ENCODE measurements around the gene PPCS.
A peak's percentile ranks its signal among the peaks of the same experiment; 100 is the strongest.

Gene PPCS

GRCh38 chr1:42456010-42456753, at the start of gene PPCS, which contains the start of gene ZMYND12:
PPCS (plus strand) TSS chr1:42456543; CDS start chr1:42456566, 23 bp downstream.
ZMYND12 (minus strand) TSS chr1:42456022; CDS start chr1:42455997, 25 bp downstream.
- peak; percentile 85 for DNase-seq

GRCh38 chr1:42414551-42415496, 41.5 kb upstream of the PPCS start:
- no peak for DNase-seq

GRCh38 chr1:42417166-42417565, 39.2 kb upstream of the PPCS start:
- DNase-seq, result no peak

- no peak for DNase-seq
Measured at GRCh38 chr1:42418516-42418915, 37.8 kb upstream of the PPCS start.

GRCh38 chr1:42419126-42419821, 37.1 kb upstream of the PPCS start:
- no peak for DNase-seq

- no peak for DNase-seq
Measured at GRCh38 chr1:42420121-42420520, 36.2 kb upstream of the PPCS start.

- peak; percentile 72 for DNase-seq
Measured at GRCh38 chr1:42420911-42421585, 35.3 kb upstream of the PPCS start.

- no peak for DNase-seq
Measured at GRCh38 chr1:42422737-42423136, 33.6 kb upstream of the PPCS start.

- DNase-seq, result no peak
Measured at GRCh38 chr1:42423681-42424080, 32.7 kb upstream of the PPCS start.

GRCh38 chr1:42424201-42424600, 32.1 kb upstream of the PPCS start:
- DNase-seq, result no peak

GRCh38 chr1:42427240-42427639, 29.1 kb upstream of the PPCS start:
- no peak for DNase-seq

GRCh38 chr1:42429603-42430002, 26.7 kb upstream of the PPCS start:
- DNase-seq, result no peak

GRCh38 chr1:42430286-42431135, 25.8 kb upstream of the PPCS start:
- DNase-seq, result no peak

GRCh38 chr1:42431514-42431913, 24.8 kb upstream of the PPCS start:
- DNase-seq, result no peak

- DNase-seq, result no peak
Measured at GRCh38 chr1:42432714-42433113, 23.6 kb upstream of the PPCS start.

GRCh38 chr1:42433369-42433768, 23.0 kb upstream of the PPCS start:
- DNase-seq, result no peak

- no peak for DNase-seq
Measured at GRCh38 chr1:42434340-42434739, 22.0 kb upstream of the PPCS start.

- DNase-seq, result peak; percentile 73
Measured at GRCh38 chr1:42439940-42440339, 16.4 kb upstream of the PPCS start.

- no peak for DNase-seq
Measured at GRCh38 chr1:42442662-42443061, 13.7 kb upstream of the PPCS start.

GRCh38 chr1:42449256-42449655, 7.1 kb upstream of the PPCS start:
- no peak for DNase-seq

- no peak for DNase-seq
Measured at GRCh38 chr1:42450061-42450460, 6.3 kb upstream of the PPCS start.

- DNase-seq, result peak; percentile 54
Measured at GRCh38 chr1:42453386-42453785, 3.0 kb upstream of the PPCS start.

All from kidney glomerular epithelial cell (primary cell).